Chondrocyte (in vitro differentiated cells): ENCODE results near the gene NCDN. TPM values are rescaled to one million over a fixed set of nuclear protein-coding genes. Genes with fewer than 3 reads are reported as not detected.

ENCODE experiments used
- DNase-seq: peaks from one replicate; pipeline ENCODE4 v3.0.0; 2021; ENCODE audit warnings: mixed read lengths, low spot score
- H3K27ac Mint-ChIP-seq: one replicate; pipeline ENCODE4 v1.8.0; 2021; ENCODE audit warnings: mild to moderate bottlenecking, moderate library complexity, mixed read lengths; ENCODE audit not compliant: unreplicated experiment
- H3K27me3 Mint-ChIP-seq: 2 replicates; pipeline ENCODE4 v1.8.0; 2021; ENCODE audit warnings: low read depth, mixed read lengths
- H3K36me3 Mint-ChIP-seq: 2 replicates; pipeline ENCODE4 v1.8.0; 2021; ENCODE audit warnings: low read depth, mixed read lengths
- H3K4me1 Mint-ChIP-seq: 2 replicates; pipeline ENCODE4 v1.8.0; 2021; ENCODE audit warnings: low read depth, mild to moderate bottlenecking, mixed read lengths
- H3K4me3 Mint-ChIP-seq: one replicate; pipeline ENCODE4 v1.8.0; 2021; ENCODE audit warnings: mild to moderate bottlenecking, moderate library complexity, mixed read lengths; ENCODE audit not compliant: unreplicated experiment
- H3K9me3 Mint-ChIP-seq: 2 replicates; pipeline ENCODE4 v1.8.0; 2021; ENCODE audit warnings: low read depth, mixed read lengths
- CTCF ChIP-seq: fragments of 200-600 bp; sonication (generic); IDR thresholded peaks from 2 replicates; pipeline ENCODE4 v1.5.0; 2021; ENCODE audit warnings: antibody characterized with exemption, mild to moderate bottlenecking, moderate library complexity
- total RNA-seq: library from RNA; stranded (reverse); gene quantifications from 3 replicates; pipeline ENCODE4 v1.2.1, GENCODE V29; 2021

Gene NCDN
- total RNA-seq, 1 donor from 2014 or later, result 35.3 TPM

GRCh38 chr1:35565742-35566133, 8.1 kb downstream of the NCDN start:
- peaks cover 8% of the 10 kb centered on the region for H3K27me3 Mint-ChIP-seq
- peaks cover 15% of the 10 kb centered on the region for H3K36me3 Mint-ChIP-seq
- no peak for TF ChIP-seq CTCF
- no peaks in the 10 kb centered on the region for H3K9me3 Mint-ChIP-seq
- no peak for DNase-seq
- H3K27ac Mint-ChIP-seq, result no peak overlapping the region
- H3K4me3 Mint-ChIP-seq, result no peak overlapping the region
- peaks cover 23% of the 10 kb centered on the region for H3K4me1 Mint-ChIP-seq

- peaks cover 23% of the 10 kb centered on the region for H3K4me1 Mint-ChIP-seq
- no peaks in the 10 kb centered on the region for H3K9me3 Mint-ChIP-seq
- TF ChIP-seq CTCF, result no peak
- peak; percentile 34 for DNase-seq
- peaks cover 22% of the 10 kb centered on the region for H3K27me3 Mint-ChIP-seq
- no peak overlapping the region for H3K27ac Mint-ChIP-seq
- peaks cover 9% of the 10 kb centered on the region for H3K36me3 Mint-ChIP-seq
- H3K4me3 Mint-ChIP-seq, result no peak overlapping the region
These were observed 10.5 kb downstream of the NCDN start for GRCh38 chr1:35567947-35568558.

DNA sequence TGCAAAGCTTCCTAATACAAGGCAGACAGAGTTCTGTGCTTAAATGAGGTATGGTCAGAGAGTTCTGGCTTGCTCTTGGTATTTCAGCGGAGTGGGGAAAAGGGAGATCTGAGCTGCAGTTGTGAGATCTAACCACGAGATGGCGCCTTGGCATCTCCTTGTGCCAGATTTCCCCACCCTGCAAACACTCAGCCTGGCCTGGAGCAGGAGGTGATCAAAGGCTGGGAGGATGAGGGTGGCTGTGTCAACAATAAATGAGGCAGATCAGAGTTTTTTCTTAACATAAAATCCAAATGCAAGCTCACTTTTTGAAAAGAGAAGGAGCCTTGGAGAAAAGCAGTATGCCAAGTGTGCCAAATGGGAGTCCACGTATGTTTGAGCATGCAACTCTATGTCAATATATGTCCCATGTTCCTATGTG, 11.4 kb downstream of the NCDN start:
- Mint-ChIP-seq H3K4me3 (no peak overlapping the region), H3K4me1 (peaks cover 24% of the 10 kb centered on the region), H3K36me3 (peaks cover 9% of the 10 kb centered on the region), H3K27me3 (peaks cover 22% of the 10 kb centered on the region), H3K9me3 (no peaks in the 10 kb centered on the region), H3K27ac (no peak overlapping the region)
- no peak for DNase-seq
- TF ChIP-seq CTCF, result peak; percentile 90

DNA sequence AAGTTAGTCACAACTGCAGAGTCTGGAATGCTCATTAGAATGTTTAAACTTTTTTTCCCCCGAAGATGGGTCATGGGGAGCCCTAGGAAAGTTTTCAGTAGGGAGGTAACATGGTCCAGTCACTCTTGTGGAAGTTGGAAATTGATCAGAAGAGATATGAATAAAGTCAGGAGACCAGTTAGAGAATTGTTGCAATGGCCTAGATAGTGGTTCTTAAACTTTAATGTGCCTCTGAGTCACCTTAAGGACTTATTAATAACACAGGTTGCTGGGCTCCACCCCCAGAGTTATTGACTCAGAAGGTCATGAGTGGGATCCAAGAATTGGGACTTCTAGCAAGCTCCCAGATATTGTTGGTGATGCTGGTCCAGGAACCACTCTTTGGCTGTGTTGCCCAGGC, 12.3 kb downstream of the NCDN start:
- H3K4me3 Mint-ChIP-seq, result no peak overlapping the region

DNA sequence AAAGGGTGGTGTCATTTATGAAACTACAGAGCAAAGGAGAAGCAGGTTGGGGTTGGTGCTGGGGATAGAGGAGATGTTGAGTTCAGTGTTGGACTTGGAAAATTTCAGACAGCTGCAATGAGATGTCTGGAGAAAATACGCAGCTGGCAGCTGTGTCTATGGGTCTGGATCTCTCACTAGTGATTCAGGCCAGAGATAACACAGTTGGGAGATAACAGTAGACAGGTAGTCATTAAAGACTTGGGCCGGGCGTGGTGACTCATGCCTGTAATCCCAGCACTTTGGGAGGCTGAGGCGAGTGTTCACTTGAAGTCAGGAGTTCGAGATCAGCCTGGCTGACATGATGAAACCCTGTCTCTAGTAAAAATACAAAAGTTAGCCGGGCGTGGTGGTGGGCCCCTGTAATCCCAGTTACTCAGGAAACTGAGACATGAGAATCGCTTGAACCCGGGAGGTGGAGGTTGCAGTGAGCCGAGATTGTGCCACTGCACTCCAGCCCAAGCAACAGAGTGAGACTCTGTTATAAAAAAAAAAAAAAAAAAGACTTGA, 13.1 kb downstream of the NCDN start:
- H3K36me3 Mint-ChIP-seq, result peaks cover 5% of the 10 kb centered on the region
- no peak overlapping the region for H3K27ac Mint-ChIP-seq
- H3K27me3 Mint-ChIP-seq, result peaks cover 22% of the 10 kb centered on the region
- no peaks in the 10 kb centered on the region for H3K9me3 Mint-ChIP-seq
- no peak overlapping the region for H3K4me3 Mint-ChIP-seq
- H3K4me1 Mint-ChIP-seq, result peaks cover 24% of the 10 kb centered on the region
- no peak for TF ChIP-seq CTCF
- no peak for DNase-seq

More for the DNA sequence above, 12.3 kb downstream of the NCDN start:
- no peak for TF ChIP-seq CTCF
- H3K36me3 Mint-ChIP-seq, result peaks cover 5% of the 10 kb centered on the region
- no peak for DNase-seq
- H3K9me3 Mint-ChIP-seq, result no peaks in the 10 kb centered on the region
- peaks cover 22% of the 10 kb centered on the region for H3K27me3 Mint-ChIP-seq
- no peak overlapping the region for H3K27ac Mint-ChIP-seq
- H3K4me1 Mint-ChIP-seq, result peaks cover 24% of the 10 kb centered on the region
